GM21825 (cell line): Measurements from ENCODE around the gene FAM110D.

Source experiments
- ATAC-seq: cut with Tn5 transposase; IDR thresholded peaks from one replicate; pipeline ENCODE4 v1.9.1; 2021; ENCODE audit warnings: mild to moderate bottlenecking, moderate library complexity; ENCODE audit not compliant: unreplicated experiment

FAM110D gene

DNA sequence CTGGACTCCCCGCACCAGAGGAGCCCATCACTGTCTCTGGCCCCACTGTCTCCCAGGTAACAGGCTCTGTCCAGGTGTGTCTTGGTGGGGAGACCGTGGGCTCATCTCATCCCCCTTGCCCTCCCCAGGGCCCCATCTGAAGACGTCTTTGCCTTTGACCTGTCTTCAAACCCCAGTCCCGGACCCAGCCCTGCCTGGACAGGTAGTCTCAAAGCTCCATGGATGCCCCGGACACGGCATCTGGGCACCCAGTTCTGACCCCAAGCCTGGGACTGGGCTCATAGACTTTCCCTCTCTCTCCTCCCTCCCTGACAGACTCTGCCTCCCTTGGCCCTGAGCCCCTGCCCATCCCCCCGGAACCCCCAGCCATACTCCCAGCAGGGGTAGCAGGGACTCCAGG, 25.2 kb downstream of the FAM110D start:
- ATAC-seq = no peak

DNA sequence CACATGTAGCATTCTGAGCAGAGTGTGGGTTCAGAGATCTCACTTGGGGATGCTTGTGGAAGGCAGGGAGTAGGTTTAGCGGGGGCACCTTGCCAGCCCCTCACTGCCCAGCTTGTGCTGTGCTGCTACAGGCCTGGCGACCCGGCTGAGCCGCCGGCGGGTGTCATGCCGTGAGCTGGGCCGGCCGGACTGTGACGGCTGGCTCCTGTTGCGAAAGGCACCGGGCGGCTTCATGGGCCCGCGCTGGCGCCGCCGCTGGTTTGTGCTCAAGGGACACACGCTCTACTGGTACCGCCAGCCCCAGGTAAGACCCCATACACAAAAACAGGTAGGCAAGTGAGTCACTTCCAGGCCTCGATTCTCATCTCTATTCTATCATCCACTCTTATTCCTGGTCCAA, 26.0 kb downstream of the FAM110D start:
- no peak for ATAC-seq

DNA sequence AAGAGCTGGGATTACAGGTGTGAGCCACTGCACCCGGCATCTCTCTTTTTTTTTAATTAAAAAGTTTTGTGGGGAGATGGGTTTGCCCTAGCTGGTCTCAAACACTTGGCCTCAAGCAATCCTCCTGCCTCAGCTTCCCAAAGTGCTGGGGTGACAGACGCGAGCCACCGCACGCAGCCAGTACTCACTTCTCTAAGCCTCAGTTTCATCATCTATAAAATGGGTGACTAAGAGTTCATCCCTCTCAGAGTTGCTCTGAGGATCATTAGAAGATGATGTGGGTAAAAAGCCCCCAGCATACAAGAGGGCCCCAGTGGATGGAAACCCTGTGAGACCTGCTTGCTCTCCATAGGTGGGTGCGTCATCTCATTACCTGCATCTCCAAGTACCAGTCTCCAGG, 29.0 kb downstream of the FAM110D start:
- ATAC-seq = no peak

DNA sequence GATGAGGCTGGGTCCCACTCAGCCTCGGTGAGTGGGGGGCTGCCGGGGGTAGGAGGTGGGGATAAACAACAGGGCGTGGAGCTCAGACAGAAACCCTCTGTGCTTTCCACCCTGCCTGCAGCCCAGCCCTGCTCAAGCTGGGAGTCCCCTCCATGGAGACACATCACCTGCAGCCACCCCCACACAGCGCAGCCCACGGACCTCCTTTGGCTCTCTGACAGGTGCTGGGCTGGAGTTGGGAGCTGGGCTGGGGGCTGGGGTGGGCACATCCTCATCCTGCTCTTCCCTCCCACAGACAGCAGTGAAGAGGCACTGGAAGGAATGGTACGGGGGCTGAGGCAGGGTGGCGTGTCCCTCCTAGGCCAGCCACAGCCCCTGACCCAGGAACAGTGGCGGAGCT, 29.6 kb downstream of the FAM110D start:
- no peak for ATAC-seq

DNA sequence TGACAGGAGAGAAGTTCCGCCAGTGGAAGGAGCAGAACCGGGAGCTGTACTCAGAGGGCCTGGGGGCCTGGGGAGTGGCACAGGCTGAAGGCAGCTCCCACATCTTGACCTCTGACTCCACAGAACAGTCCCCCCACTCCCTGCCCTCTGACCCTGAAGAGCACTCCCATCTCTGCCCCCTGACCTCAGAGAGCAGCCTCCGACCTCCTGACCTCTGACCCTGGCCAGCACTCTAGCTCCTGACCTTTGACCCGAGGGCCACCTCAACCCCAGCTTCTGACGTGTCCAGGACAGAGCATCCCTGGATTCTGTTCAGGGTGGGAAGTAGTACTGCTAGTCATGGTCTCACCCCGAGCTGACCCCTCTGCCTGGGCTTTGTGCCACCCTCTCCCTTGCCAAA, 30.5 kb downstream of the FAM110D start:
- ATAC-seq = no peak

DNA sequence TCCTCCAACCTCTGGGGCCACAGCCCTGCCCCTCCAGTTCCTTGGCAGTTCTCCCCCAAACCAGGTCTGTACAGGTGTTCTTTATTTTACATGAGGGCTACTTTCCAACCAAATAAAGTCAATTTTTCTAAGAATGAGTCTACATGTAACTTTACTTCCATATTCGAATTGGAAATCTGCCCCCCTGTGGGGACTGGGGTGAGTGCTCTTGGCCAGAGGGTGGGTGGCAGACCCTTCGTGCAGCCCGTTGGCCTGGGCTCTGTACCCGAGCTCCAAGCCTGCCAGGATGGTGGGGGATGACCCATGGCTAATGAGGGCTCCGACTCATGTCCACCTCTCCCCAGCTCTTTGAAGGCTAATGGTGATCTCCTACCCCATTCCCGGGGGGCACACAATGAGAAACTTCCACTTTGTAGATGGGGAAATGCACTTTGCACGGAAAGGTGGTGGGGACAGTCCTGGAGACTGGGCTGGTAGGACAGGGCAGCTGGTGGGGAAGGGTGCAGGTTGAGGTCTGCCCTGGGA, 30.9 kb downstream of the FAM110D start:
- ATAC-seq = no peak

DNA sequence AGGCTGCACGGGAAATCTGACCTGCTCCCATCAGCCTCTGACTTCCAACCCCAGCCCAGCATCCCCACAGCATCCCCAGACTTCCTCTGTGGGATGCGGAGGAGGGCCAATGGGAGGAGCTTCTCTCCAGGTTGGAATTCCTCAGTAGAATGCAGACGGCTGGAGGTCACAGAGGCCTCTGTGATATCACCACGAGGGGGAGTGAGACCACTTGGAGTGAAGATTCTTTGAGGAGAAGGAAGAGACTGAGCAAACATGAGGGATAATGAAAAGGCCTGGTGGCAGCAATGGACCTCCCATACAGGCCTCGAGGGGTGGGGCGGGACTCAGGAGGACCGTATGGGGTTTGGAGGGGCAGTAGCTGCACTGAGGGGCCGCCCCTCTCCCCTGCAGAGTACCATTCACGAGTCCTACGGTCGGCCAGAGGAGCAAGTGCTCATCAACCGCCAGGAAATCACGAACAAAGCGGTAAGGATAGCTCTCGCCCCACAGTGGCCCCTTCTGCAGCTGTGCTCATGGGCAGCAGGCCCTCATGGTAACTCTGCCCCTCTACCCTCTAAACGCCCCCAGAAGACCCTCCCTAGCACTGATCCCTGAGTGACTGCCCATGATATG, 31.6 kb downstream of the FAM110D start, which contains the start of gene CATSPER4:
Gene CATSPER4 (plus strand): TSS at position 230 of the 615 bp plus-strand sequence. CDS start 26 bp downstream, at position 256.
- ATAC-seq = no peak

DNA sequence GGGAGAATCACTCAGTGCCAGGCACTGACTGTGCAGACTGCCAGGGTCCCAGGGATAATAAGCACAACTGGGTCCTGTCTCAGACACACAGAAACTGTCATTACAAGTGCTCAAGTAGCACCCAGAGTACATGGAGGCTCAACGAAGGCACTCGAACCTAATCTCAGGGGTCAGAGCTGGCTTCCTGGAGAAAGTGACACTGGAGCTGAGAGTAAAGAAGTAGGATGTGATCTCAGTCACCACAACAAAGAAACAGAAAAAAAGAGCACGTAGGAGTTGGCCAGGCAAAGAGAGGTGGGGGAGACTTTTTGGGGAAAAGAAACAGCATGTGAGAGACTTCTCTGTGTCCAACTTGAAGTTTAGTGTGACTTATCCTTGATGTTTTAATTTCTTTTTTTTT, 32.9 kb downstream of the FAM110D start:
- no peak for ATAC-seq

DNA sequence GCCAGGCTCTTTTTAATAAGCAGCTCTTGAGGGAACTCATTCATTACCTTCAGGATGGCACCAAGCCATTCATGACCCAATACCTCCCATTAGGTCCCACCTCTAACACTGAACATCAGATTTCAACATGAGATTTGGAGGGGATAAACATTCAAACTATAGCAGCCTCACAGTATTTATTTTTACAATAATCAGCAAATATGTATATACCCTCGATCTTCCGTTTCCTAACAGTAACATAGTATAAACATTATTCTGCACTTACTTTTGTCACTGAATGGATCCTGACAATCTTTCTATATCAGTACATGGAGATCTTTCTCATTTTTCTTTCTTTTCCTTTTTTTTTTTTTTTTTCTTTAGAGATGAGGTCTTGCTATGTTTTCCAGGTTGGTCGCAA, 36.9 kb downstream of the FAM110D start:
- ATAC-seq = no peak

DNA sequence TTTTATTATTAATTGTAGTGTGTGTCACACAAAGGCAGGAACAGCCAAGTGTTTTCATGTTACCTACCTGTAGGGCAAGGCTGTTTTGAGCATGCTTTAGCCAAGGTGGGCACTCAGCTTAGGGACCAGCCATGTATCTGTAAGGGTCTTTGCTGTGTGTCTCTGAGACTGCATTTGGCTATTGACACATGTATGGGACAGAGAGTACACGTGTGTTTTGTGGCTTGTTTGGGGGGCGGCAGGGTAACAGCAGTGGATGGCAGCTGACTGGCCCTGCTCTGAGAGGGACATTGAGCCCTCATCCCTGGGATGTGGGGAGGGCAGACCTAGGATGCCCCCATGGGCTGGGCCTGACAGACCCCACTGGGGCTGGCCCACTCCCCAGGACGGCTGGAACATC, 38.4 kb downstream of the FAM110D start:
- ATAC-seq = no peak

DNA sequence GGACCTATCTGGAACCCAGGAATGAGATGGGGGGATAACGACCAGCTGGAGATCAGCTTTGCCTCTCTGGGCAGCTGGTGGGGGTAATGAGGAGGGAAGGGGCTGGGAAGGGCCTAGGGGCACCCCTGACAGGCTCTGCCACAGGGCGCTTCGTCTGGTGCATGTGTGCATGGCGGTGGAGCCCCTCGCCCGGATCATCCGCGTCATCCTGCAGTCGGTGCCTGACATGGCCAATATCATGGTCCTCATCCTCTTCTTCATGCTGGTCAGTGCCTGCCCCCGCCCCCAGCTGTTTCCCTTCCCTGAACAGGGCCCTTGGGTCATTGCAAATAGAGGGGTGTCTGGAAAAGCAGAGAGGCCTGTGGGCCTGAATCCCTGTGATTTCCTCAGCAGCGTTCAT, 38.9 kb downstream of the FAM110D start:
- no peak for ATAC-seq

DNA sequence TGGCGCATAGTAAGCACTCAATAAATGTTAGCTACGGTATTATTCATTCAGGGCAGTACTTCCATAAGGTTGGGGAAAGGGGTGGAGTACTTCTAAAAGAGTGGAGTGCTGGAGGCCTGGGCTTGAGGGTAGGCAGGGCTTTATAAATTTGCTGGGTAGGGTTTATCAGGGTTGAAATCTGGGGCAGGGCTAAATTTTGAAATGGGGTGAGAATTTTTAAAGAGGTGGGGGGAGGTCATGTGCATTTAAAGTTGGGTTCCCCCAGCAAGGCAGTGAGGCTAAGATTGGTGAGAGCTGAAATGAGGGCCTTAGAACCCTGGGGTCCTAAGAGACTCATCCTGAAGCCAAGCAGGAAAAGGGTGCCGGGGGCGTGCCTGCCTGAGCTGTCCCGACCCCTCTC, 41.5 kb downstream of the FAM110D start:
- no peak for ATAC-seq

DNA sequence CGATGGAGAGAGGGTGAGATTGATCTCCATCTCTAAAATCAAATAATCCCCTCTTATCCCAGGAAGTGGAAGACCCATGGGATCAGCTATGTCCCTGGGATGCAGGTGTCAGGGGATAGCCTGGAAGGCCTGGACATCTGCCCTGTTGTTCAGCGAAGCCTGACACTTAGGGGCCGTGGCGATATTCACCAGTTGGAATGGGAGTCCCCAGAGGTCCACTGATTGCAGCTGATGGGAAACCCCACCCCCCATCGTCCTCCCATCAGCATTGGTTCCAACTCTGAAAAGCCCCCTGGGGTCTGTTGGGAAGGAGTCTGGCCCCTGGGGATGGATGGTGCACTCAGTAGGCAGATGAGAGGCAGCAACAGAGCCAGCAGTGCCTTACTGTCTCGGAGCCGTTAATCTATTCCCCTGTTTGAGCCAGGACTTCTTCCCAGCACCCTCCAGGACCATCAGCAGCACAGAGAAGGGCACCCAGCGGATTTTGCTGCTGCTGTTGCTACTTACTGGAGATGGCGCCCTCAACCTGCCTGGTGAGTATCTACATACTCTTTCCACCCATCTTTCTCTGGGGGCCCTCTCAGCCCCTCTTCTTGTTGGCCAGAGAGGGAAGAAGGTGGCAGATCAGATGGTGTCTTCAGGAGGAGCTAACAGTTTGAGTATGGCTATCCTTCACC, 44.9 kb downstream of the FAM110D start:
- no peak for ATAC-seq

DNA sequence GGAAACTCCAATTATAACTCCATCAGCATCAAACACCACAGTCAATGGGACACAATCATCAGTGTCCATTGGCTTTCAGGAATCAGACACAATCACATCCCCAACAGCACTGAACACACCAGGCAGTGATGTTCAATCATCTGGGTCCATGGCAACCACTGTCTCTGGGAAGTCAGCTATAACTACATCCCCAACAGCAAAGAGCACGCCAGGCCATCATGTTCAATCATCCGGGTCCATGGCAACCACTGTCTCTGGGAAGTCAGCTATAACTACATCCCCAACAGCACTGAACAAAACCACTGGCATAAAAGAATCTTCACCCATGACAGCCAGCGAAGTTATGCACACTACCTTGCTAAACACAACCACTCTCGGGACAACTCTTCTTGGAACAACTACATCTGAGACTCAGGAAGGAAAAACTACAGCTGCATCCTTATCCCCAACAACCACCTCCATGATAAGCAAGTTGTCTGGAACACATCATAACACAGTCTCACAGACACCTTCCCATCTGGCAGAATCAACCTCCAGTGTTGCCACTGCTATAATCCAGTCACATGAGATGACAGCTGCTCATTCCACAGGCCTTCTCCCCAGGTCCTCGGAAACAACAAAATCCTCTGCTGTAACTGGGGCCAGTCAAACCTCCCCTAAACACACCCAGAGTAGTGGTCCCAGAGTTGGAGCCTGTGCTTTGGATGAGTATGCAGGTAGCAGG, 51.4 kb downstream of the FAM110D start:
- ATAC-seq = no peak

DNA sequence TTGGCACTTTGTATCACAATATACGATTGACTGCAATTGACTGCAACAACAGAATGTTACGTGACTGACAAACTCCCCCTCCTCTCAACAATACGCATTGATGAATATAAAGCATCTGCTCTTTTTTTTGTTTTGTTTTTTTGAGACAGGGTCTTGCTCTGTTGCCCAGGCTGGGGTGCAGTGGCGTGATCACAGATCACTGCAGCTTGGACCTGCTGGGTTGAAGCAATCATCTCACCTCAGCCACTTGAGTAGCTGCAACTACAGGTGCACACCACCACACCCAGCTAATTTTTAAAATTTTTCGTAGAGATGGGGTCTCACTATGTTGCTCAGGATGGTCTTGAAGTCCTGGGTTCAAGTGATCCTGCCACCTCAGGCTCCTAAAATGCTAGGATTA, 53.8 kb downstream of the FAM110D start:
- ATAC-seq = no peak

DNA sequence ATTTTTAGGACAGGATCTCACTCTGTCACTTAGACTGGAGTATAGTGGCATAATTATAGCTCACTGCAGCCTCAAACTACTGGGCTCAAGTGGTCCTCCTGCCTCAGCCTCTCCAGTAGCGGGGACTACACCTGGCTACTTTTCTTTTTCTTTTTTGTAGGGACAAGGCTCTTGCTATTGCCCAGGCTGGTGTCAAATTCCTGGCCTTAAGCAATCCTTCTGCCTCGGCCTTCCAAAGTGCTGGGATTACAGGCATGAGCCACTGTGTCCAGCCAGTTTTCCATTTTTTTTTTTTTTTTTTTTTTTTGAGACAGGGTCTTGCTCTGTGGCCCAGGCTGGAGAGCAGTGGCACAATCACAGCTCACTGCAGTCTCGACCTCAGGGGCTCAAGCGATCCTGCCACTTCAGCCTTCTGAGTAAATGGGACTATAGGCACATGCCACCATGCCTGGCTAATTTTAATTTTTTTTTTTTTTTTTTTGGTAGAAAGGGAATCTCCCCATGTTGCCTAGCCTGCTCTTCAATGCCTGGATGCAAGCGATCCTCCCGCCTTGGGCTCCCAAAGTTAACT, 54.5 kb downstream of the FAM110D start:
- ATAC-seq = no peak
